ENCODE results near the gene RC3H1. TPM values are rescaled to one million over a fixed set of nuclear protein-coding genes. Genes with fewer than 3 reads are reported as not detected.

RC3H1 gene
- total and polyA plus RNA-seq, 2 of the 13 experiments (the other 11 are each of a cell fraction or from before 2014, with no cell fraction given) = 11.2 to 19.6 TPM

DNA sequence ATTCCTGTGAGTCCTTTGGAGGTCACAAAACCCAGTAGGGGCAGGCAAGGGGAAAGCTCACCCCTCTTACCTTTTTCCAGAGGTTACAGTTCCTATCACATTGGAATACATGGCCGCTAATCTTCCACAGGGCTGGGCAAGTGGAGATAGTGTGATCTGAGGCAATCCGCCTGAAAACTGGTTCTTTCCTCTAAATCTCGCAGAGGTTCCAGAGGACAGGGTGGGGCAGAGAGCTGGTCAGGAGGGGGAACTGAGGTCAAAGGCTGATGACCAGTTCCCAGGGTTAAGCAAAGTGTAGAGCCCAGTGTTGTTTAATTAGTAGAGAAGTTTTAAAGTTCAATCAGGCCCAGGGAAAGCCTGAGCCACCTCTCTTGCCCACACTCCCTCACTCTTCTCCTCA, 105.0 kb downstream of the RC3H1 start, which contains the start of gene SERPINC1 (continued):
- TF ChIP-seq FOXP4 (CRISPR knock-in tag; IDR thresholded peaks at IDR 0.05) (0 out of 2 replicates have a peak, but pooled peaks have one; percentile 34), ZFX (CRISPR knock-in tag; IDR thresholded peaks at IDR 0.05; ENCODE audit: low read depth) (peak; percentile 65), FOXA3 (CRISPR knock-in tag; IDR thresholded peaks at IDR 0.05) (0 out of 2 replicates have a peak, but pooled peaks have one; percentile 25), KMT2A (CRISPR knock-in tag; IDR thresholded peaks at IDR 0.05) (0 out of 2 replicates have a peak, but pooled peaks have one; percentile 60), POGZ (CRISPR knock-in tag; IDR thresholded peaks at IDR 0.05) (peak; percentile 56), ZNF350 (CRISPR knock-in tag; IDR thresholded peaks at IDR 0.05; ENCODE audit: borderline replicate concordance, low read depth) (peak; percentile 32; the same call in 1 of the 2 replicates), RFXANK (CRISPR knock-in tag; IDR thresholded peaks at IDR 0.05) (no peak), ZNF703 (CRISPR knock-in tag; IDR thresholded peaks at IDR 0.05; ENCODE audit: borderline replicate concordance) (no peak), MAFK (conservative IDR thresholded peaks at IDR 0.05 in 1 of 2, IDR thresholded peaks at IDR 0.05 in 1 of 2; ENCODE audit: low read length in 2 of 2) (no peak), ZBTB34 (CRISPR knock-in tag; IDR thresholded peaks at IDR 0.05) (no peak), RFX3 (CRISPR knock-in tag; IDR thresholded peaks at IDR 0.05) (no peak), CAMTA2 (CRISPR knock-in tag; IDR thresholded peaks at IDR 0.05; ENCODE audit: borderline replicate concordance) (no peak), ZNF691 (CRISPR knock-in tag; IDR thresholded peaks at IDR 0.05; ENCODE audit: borderline replicate concordance, low read depth) (no peak), ZNF781 (CRISPR knock-in tag; IDR thresholded peaks at IDR 0.05; ENCODE audit: borderline replicate concordance, not compliant biosample characterization) (no peak), WIZ (CRISPR knock-in tag; IDR thresholded peaks at IDR 0.05) (no peak), ZNF3 (CRISPR knock-in tag; IDR thresholded peaks at IDR 0.05) (no peak), ZNF441 (CRISPR knock-in tag; IDR thresholded peaks at IDR 0.05; ENCODE audit: borderline replicate concordance) (0 out of 2 replicates have a peak, but pooled peaks have one; percentile 58), NCOA2 (CRISPR knock-in tag; IDR thresholded peaks at IDR 0.05) (peak; percentile 18; the same call in 1 of the 2 replicates)
- TF ChIP-seq, protein P1, sequence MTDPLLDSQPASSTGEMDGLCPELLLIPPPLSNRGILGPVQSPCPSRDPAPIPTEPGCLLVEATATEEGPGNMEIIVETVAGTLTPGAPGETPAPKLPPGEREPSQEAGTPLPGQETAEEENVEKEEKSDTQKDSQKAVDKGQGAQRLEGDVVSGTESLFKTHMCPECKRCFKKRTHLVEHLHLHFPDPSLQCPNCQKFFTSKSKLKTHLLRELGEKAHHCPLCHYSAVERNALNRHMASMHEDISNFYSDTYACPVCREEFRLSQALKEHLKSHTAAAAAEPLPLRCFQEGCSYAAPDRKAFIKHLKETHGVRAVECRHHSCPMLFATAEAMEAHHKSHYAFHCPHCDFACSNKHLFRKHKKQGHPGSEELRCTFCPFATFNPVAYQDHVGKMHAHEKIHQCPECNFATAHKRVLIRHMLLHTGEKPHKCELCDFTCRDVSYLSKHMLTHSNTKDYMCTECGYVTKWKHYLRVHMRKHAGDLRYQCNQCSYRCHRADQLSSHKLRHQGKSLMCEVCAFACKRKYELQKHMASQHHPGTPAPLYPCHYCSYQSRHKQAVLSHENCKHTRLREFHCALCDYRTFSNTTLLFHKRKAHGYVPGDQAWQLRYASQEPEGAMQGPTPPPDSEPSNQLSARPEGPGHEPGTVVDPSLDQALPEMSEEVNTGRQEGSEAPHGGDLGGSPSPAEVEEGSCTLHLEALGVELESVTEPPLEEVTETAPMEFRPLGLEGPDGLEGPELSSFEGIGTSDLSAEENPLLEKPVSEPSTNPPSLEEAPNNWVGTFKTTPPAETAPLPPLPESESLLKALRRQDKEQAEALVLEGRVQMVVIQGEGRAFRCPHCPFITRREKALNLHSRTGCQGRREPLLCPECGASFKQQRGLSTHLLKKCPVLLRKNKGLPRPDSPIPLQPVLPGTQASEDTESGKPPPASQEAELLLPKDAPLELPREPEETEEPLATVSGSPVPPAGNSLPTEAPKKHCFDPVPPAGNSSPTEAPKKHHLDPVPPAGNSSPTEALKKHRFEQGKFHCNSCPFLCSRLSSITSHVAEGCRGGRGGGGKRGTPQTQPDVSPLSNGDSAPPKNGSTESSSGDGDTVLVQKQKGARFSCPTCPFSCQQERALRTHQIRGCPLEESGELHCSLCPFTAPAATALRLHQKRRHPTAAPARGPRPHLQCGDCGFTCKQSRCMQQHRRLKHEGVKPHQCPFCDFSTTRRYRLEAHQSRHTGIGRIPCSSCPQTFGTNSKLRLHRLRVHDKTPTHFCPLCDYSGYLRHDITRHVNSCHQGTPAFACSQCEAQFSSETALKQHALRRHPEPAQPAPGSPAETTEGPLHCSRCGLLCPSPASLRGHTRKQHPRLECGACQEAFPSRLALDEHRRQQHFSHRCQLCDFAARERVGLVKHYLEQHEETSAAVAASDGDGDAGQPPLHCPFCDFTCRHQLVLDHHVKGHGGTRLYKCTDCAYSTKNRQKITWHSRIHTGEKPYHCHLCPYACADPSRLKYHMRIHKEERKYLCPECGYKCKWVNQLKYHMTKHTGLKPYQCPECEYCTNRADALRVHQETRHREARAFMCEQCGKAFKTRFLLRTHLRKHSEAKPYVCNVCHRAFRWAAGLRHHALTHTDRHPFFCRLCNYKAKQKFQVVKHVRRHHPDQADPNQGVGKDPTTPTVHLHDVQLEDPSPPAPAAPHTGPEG (CRISPR knock-in tag; IDR thresholded peaks at IDR 0.05) = no peak

Measured in HepG2 (cell line).